Mesangial cell (primary cell): Measurements from ENCODE around the gene PHF20. TPM values are rescaled to one million over a fixed set of nuclear protein-coding genes. Genes with fewer than 3 reads are reported as not detected.

ENCODE experiments used
- total RNA-seq: library from RNA; depleted of rRNA; stranded (reverse); fragments of >200 nt; gene quantifications from 2 replicates; pipeline ENCODE4 v1.2.3, GENCODE V29; 2015

The PHF20 gene
- total RNA-seq, result 30.2 and 30.3 TPM in 2 replicates

DNA sequence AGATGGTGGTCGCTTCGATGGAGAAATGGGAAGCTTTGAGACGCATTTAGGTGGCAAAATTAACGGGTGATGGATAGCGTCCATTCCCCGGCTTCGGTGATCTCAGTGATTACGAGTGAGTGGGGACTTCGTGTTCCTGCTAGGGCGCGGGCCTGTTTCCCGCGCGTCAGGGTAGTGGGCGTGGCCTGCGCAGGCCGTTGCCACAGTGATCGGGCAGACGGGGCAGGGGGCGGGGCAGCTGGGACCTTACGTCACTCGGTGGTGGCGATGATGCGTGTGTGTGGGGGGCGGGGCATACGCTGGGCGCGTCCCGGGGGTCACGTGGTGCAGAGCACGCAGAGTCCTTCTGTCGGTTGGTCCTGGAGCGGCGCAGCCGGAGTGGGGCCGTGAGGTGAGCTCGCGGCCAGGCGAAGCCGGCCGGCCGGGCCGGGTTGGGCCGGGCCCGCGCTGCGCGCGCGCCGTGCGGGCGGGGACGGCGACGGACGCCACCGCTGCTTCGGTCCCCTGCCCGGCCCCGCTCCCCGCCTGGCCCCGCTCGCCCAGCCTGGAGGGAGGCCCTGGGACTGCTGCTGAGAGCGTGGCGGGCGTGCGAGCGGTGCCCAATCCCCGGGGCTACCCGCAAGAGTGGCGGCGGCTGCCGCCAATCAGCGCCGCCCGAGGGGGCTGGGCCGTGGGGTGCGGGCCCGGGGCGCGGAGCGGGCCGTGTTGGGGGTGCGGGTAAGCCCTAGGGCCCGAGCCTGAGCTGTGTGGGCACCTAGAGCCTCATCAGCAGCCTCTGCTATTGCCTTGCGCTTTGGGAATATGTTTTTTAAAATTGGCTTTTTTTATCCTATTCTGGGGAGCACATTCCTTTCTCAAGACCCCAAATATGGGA, at the start of gene PHF20:
Gene PHF20 (plus strand): TSS at position 327 of the 874 bp plus-strand sequence. CDS start 29,508 bp downstream, outside the sequence.

DNA sequence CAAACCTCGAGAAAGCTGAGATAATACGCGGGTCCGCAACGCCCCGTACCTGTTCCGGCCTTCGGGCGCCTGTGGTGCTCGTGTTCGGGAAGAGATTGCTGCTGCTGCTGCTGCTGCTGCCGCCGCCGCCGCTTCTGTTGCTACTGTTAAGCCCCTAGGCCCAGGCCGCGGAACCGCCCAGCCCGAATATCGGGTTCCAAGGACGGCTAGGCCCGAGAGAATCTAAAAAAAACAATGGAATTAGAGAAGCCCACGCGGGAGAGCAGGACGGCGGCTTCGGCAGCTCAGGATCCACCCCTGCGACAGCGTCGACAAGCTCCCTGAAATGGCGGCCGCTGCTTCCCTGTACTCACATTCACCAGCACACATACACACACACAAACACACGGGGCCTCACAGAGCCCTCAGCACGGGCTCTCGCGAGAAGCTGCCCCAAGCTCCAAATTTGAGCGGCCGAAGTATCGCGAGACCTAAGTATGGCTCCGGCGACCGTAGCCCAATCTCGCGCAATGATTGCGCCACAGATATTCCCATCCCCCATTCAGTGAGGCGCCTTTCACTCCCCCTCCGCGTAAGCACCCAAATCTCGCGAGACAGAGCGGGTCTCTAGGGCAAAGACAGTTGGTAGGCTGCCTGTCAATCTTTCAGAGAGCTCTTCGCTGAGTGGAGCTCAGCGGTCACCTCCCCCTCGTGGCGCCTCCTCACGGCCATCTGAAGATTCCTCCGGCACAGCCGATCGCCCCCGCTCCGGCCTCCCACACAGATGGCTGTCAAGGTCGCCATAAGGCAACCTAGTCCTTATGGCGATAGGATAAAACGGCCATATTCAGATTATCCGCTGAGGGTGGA, 29.7 kb upstream of the PHF20 start, which contains the start of gene RBM39:
Gene RBM39 (minus strand): TSS at position 369 of the 849 bp plus-strand sequence. CDS start 1,386 bp downstream, outside the sequence.

DNA sequence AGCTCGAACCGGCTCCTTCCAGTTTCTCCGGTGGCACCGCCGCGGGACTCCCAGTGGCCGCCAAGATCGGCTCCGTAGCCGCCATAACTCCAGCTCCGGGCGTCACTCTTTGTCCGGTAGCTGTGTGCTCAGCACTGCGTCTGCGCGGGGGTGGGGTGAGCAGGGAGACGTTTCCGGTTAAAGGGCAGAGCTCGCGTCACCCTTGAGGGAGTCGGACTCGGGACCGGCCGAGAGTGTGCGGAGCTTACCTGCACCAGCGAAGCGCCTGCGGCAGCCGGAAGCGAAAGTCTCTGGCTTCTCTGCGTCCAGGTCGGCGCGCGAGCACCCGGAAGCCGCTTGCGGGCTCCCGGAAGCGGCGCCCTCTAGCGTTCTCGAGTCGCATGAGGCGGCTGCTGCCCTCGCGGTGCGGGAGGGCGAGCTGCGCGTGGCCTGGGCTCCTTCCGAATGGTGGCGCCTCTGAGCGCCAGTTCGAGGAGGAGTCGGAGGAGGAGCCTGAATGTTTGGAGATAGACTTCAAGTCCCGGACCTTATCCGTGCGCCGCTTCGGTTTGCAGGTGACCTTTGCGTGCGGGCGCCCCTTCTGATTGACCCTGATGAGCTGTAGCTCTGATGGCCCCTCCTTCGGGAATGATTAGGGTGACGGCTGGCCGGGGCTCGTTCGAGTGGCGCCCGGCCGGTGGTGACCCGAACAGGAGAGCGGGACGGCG, 182.5 kb downstream of the PHF20 start, which contains the start of gene SCAND1:
Gene SCAND1 (minus strand): TSS at position 303 of the 707 bp plus-strand sequence. CDS start 218 bp downstream, at position 85.

DNA sequence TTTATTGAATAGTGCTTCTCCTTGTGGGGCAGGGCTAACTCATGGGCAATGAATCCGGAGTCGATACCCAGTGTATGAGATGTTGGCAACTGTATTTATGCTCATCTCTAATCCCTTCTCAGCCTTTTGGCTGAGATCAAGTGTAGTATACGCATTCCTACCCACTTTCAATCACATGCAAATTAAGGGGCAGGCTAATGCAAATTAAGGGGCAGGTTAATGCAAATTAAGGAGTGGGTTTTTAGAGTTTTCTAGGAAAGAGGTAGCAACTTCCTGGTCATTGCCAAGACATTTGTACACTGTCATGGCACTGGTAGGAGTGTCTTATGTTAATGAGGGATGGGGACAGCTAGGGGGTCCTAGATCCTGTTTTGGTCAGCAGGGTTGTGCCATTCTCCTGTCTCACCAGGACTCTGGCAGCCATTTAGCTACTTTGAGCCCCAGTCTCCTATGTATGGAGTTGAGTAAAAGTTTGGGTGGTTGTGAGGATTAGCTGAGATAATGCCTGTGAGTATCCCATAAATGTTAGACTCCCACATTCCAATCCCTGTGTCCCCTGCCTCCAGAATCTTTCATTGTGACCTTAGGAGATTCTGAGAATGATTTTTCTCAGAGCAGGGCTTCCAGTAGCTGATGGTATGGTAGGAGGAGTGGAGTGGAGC, 196.3 kb downstream of the PHF20 start, which contains the start of gene CNBD2:
Gene CNBD2 (plus strand): TSS at position 612 of the 662 bp plus-strand sequence. CDS start 173 bp downstream, outside the sequence.

Other genes starting within 250 kb of the PHF20 start
- gene C20orf173, start 242.4 kb upstream of the PHF20 start, total RNA-seq, result not detected in 2 replicates
- 196 and 283 TPM in 2 replicates for gene ERGIC3, start 229.9 kb upstream of the PHF20 start, total RNA-seq
- gene SPAG4, start 156.2 kb upstream of the PHF20 start, total RNA-seq, result 5.1 and 13.8 TPM in 2 replicates
- 155 and 248 TPM in 2 replicates for gene CPNE1, start 107.1 kb upstream of the PHF20 start, total RNA-seq
- 21.9 and 28.2 TPM in 2 replicates for gene RBM12, start 107.1 kb upstream of the PHF20 start, total RNA-seq
- gene NFS1, start 72.7 kb upstream of the PHF20 start, total RNA-seq, result 43.0 and 82.5 TPM in 2 replicates
- 239 and 471 TPM in 2 replicates for gene ROMO1, start 72.6 kb upstream of the PHF20 start, total RNA-seq
- gene RBM39, start 29.8 kb upstream of the PHF20 start, total RNA-seq, result 75.4 and 82.0 TPM in 2 replicates
- gene SCAND1, start 182.5 kb downstream of the PHF20 start, total RNA-seq, result 138 and 211 TPM in 2 replicates
- 5.4 and 7.7 TPM in 2 replicates for gene CNBD2, start 196.6 kb downstream of the PHF20 start, total RNA-seq